Activated naive CD8-positive, alpha-beta T cell treated with anti-CD3 and anti-CD28 coated beads, Interleukin-2, amount 10 ng/mL, durations not matched to agents 7 days and 5 days (primary cell): Measurements from ENCODE around the gene GFI1B. TPM values are rescaled to one million over a fixed set of nuclear protein-coding genes. Genes with fewer than 3 reads are reported as not detected.
"Not testable (repeated sequence)": the region's sequence is repeated elsewhere in the genome, so short reads cannot be mapped to it uniquely, and the experiment has no call there.

Experiments
- ATAC-seq: fragments of 150-1000 bp; cut with Tn5 transposase; one replicate; pipeline ENCODE4 v1.10.0; 2021; ENCODE audit warnings: low read depth, moderate library complexity
- POLR2A ChIA-PET: fragments of 350-600 bp; sonication (Branson Sonifier 250); formaldehyde crosslinking; loops from one replicate; lab custom pipeline; 2021; ENCODE audit warnings: antibody characterized with exemption; lab: Charles Lee
- DNase-seq: peaks from one replicate; pipeline ENCODE4 v3.0.0; 2021
- H3K27ac Mint-ChIP-seq: one replicate; pipeline ENCODE4 v1.8.0; 2022; ENCODE audit warnings: mild to moderate bottlenecking, mixed read lengths
- H3K27me3 Mint-ChIP-seq: one replicate; pipeline ENCODE4 v1.8.0; 2022; ENCODE audit warnings: mild to moderate bottlenecking, moderate library complexity, mixed read lengths
- H3K36me3 Mint-ChIP-seq: one replicate; pipeline ENCODE4 v1.8.0; 2021; ENCODE audit warnings: mild to moderate bottlenecking, mixed read lengths
- H3K4me1 Mint-ChIP-seq: one replicate; pipeline ENCODE4 v1.8.0; 2021; ENCODE audit warnings: mixed read lengths
- H3K4me3 Mint-ChIP-seq: one replicate; pipeline ENCODE4 v1.8.0; 2022; ENCODE audit warnings: mild to moderate bottlenecking, moderate library complexity, mixed read lengths
- H3K9me3 Mint-ChIP-seq: one replicate; pipeline ENCODE4 v1.8.0; 2021; ENCODE audit warnings: mixed read lengths
- total RNA-seq, 2 experiments: library from RNA; stranded (reverse); gene quantifications; one replicate each; pipeline ENCODE4 v1.2.3, GENCODE V29; 2021

GFI1B gene
- total RNA-seq, 2 experiments from 2014 or later, result not detected

- H3K4me3 Mint-ChIP-seq, result no peak overlapping the region
- H3K36me3 Mint-ChIP-seq, result no peaks in the 10 kb centered on the region
- H3K9me3 Mint-ChIP-seq, result peaks cover 2% of the 10 kb centered on the region
- POLR2A ChIA-PET, result no interaction called here
- no peak for DNase-seq
- ATAC-seq, result no peak
- H3K27me3 Mint-ChIP-seq, result peaks cover 32% of the 10 kb centered on the region
- peaks cover 18% of the 10 kb centered on the region for H3K4me1 Mint-ChIP-seq
- H3K27ac Mint-ChIP-seq, result no peak overlapping the region
These were observed 11.0 kb downstream of the GFI1B start for GRCh38 chr9:132989414-132989996.

- Mint-ChIP-seq H3K27me3 (peaks cover 32% of the 10 kb centered on the region), H3K4me1 (peaks cover 20% of the 10 kb centered on the region)
- POLR2A ChIA-PET, H3K4me3 Mint-ChIP-seq, H3K27ac Mint-ChIP-seq, H3K36me3 Mint-ChIP-seq, H3K9me3 Mint-ChIP-seq, DNase-seq: not testable (repeated sequence)
- peak; percentile 35 for ATAC-seq
These were observed 11.6 kb downstream of the GFI1B start for GRCh38 chr9:132989998-132990557.

GRCh38 chr9:132990781-132991180 lies 12.3 kb downstream of the GFI1B start:
- Mint-ChIP-seq H3K27me3 (peaks cover 32% of the 10 kb centered on the region), H3K36me3 (no peaks in the 10 kb centered on the region), H3K27ac (no peak overlapping the region), H3K4me3 (no peak overlapping the region), H3K4me1 (peaks cover 20% of the 10 kb centered on the region), H3K9me3 (peaks cover 2% of the 10 kb centered on the region)
- POLR2A ChIA-PET, result no interaction called here
- DNase-seq, result no peak
- ATAC-seq, result no peak

- POLR2A ChIA-PET, result no interaction called here
- Mint-ChIP-seq H3K9me3 (peaks cover 2% of the 10 kb centered on the region), H3K27ac (no peak overlapping the region), H3K36me3 (no peaks in the 10 kb centered on the region), H3K4me3 (no peak overlapping the region), H3K4me1 (peaks cover 20% of the 10 kb centered on the region), H3K27me3 (peaks cover 28% of the 10 kb centered on the region)
- DNase-seq (no peak), ATAC-seq (peak; percentile 59)
These were observed 13.1 kb downstream of the GFI1B start for GRCh38 chr9:132991351-132992300.

- no peak overlapping the region for H3K27ac Mint-ChIP-seq
- ATAC-seq (no peak), DNase-seq (no peak)
- peaks cover 20% of the 10 kb centered on the region for H3K4me1 Mint-ChIP-seq
- no peak overlapping the region for H3K4me3 Mint-ChIP-seq
- H3K36me3 Mint-ChIP-seq, result no peaks in the 10 kb centered on the region
- H3K27me3 Mint-ChIP-seq, result peaks cover 24% of the 10 kb centered on the region
- POLR2A ChIA-PET, result no interaction called here
- H3K9me3 Mint-ChIP-seq, result peaks cover 2% of the 10 kb centered on the region
These were observed 15.0 kb downstream of the GFI1B start for GRCh38 chr9:132993511-132993939.

- H3K27ac Mint-ChIP-seq, result no peak overlapping the region
- peaks cover 20% of the 10 kb centered on the region for H3K4me1 Mint-ChIP-seq
- peak overlapping the region; percentile 59 for H3K4me3 Mint-ChIP-seq
- H3K9me3 Mint-ChIP-seq, result peaks cover 2% of the 10 kb centered on the region
- ATAC-seq (no peak), DNase-seq (no peak)
- POLR2A ChIA-PET, result no interaction called here
- H3K36me3 Mint-ChIP-seq, result no peaks in the 10 kb centered on the region
- peaks cover 26% of the 10 kb centered on the region for H3K27me3 Mint-ChIP-seq
These were observed 16.1 kb downstream of the GFI1B start for GRCh38 chr9:132994410-132995120.

GRCh38 chr9:132995121-132995420 lies 16.6 kb downstream of the GFI1B start:
- DNase-seq (no peak), ATAC-seq (no peak)
- Mint-ChIP-seq H3K4me3 (no peak overlapping the region), H3K9me3 (peaks cover 2% of the 10 kb centered on the region), H3K4me1 (peaks cover 19% of the 10 kb centered on the region), H3K27ac (no peak overlapping the region), H3K27me3 (peaks cover 28% of the 10 kb centered on the region), H3K36me3 (no peaks in the 10 kb centered on the region)
- POLR2A ChIA-PET, result no interaction called here

GRCh38 chr9:132995879-132996278 lies 17.4 kb downstream of the GFI1B start:
- Mint-ChIP-seq H3K4me1 (peaks cover 16% of the 10 kb centered on the region), H3K9me3 (no peaks in the 10 kb centered on the region), H3K4me3 (no peak overlapping the region), H3K27ac (no peak overlapping the region), H3K27me3 (peaks cover 24% of the 10 kb centered on the region), H3K36me3 (no peaks in the 10 kb centered on the region)
- POLR2A ChIA-PET, result no interaction called here
- ATAC-seq (no peak), DNase-seq (no peak)

GRCh38 chr9:132996526-132996925 lies 18.0 kb downstream of the GFI1B start:
- Mint-ChIP-seq H3K4me3 (no peak overlapping the region), H3K27me3 (peaks cover 24% of the 10 kb centered on the region), H3K27ac (no peak overlapping the region), H3K4me1 (peaks cover 15% of the 10 kb centered on the region), H3K36me3 (no peaks in the 10 kb centered on the region), H3K9me3 (no peaks in the 10 kb centered on the region)
- DNase-seq (no peak), ATAC-seq (no peak)
- POLR2A ChIA-PET, result no interaction called here

- Mint-ChIP-seq H3K4me1 (peaks cover 7% of the 10 kb centered on the region), H3K4me3 (no peak overlapping the region), H3K9me3 (no peaks in the 10 kb centered on the region), H3K27me3 (peaks cover 24% of the 10 kb centered on the region), H3K27ac (no peak overlapping the region), H3K36me3 (no peaks in the 10 kb centered on the region)
- ATAC-seq (no peak), DNase-seq (no peak)
- POLR2A ChIA-PET, result interaction anchor here (0.7 kb wide), 1 partner anchor 55 kb away, joined by 3 read pairs; no protein-coding TSS in a partner anchor
These were observed 19.1 kb downstream of the GFI1B start for GRCh38 chr9:132997591-132997990.

GRCh38 chr9:132998221-132998620 lies 19.7 kb downstream of the GFI1B start:
- H3K9me3 Mint-ChIP-seq, H3K27ac Mint-ChIP-seq, ATAC-seq, DNase-seq, H3K4me1 Mint-ChIP-seq, POLR2A ChIA-PET, H3K36me3 Mint-ChIP-seq, H3K4me3 Mint-ChIP-seq: not testable (repeated sequence)
- peaks cover 23% of the 10 kb centered on the region for H3K27me3 Mint-ChIP-seq

GRCh38 chr9:132998831-132999635 lies 20.5 kb downstream of the GFI1B start:
- Mint-ChIP-seq H3K4me3 (no peak overlapping the region), H3K27ac (no peak overlapping the region), H3K4me1 (peaks cover 10% of the 10 kb centered on the region), H3K36me3 (no peaks in the 10 kb centered on the region), H3K27me3 (peaks cover 24% of the 10 kb centered on the region), H3K9me3 (no peaks in the 10 kb centered on the region)
- no peak for ATAC-seq
- DNase-seq, result no peak
- POLR2A ChIA-PET, result no interaction called here
